ENCODE data around the gene CARD19.

The CARD19 gene

GRCh38 chr9:93058355-93059010 lies 37.5 kb upstream of the CARD19 start, which contains the start of gene SUSD3:
Gene SUSD3 (plus strand): TSS chr9:93058701. CDS start chr9:93058743, 42 bp downstream.
- H3K4me3 ChIP-seq (ENCODE audit: low read length in 2 of 2), result peak within 1 kb of the TSS in 1 of 2 donors; percentile 70
- no peak within 1 kb of the TSS for H3K27ac ChIP-seq (replicated peaks; ENCODE audit: low read length)
- peak; percentile 77 for DNase-seq (ENCODE audit: low spot score)
- H2AFZ ChIP-seq (ENCODE audit: low read length), result no peak within 1 kb of the TSS
- H2BK5ac ChIP-seq (ENCODE audit: low read length), result peak within 1 kb of the TSS; percentile 67
- H3K14ac ChIP-seq (ENCODE audit: low read length), result peak within 1 kb of the TSS; percentile 75
- H2BK12ac ChIP-seq (ENCODE audit: low read length), result no peak within 1 kb of the TSS
- peak within 1 kb of the TSS; percentile 70 for H3K4me2 ChIP-seq (ENCODE audit: insufficient read depth, low read length, poor library complexity, severe bottlenecking)
- H3K4me1 ChIP-seq (ENCODE audit: control insufficient read depth in 2 of 2, insufficient read depth in 1 of 2, low read depth in 1 of 2, low read length in 2 of 2), result peaks cover 0 to 6% of the 10 kb centered on the region in 2 donors
- peaks cover 0 to 77% (median 11%) of the 10 kb centered on the region in 3 experiments for H3K27me3 ChIP-seq (ENCODE audit: control insufficient read depth in 3 of 3, insufficient read depth in 3 of 3, low read depth in 1 of 3, low read length in 3 of 3)
- H4K8ac ChIP-seq (ENCODE audit: low read depth, low read length), result no peak within 1 kb of the TSS
- no peaks in the 10 kb centered on the region for H3K79me1 ChIP-seq (ENCODE audit: low read depth, low read length)
- no peak within 1 kb of the TSS for H3K4ac ChIP-seq (ENCODE audit: low read length)
- no CpG with 5 or more reads among the region's 55 CpGs for WGBS, 2 donors (ENCODE audit: extremely low coverage in 2 of 2, insufficient read length in 2 of 2, insufficient replicate concordance in 1 of 2)
- no peaks in the 10 kb centered on the region for H3K9me3 ChIP-seq (replicated peaks in 1 of 2; ENCODE audit: control insufficient read depth in 2 of 2, insufficient read depth in 1 of 2, low read depth in 1 of 2, low read length in 2 of 2)
- H2BK15ac ChIP-seq (ENCODE audit: low read length), result peak within 1 kb of the TSS; percentile 95
- peak within 1 kb of the TSS; percentile 95 for H2BK120ac ChIP-seq (ENCODE audit: low read depth, low read length)
- H3K18ac ChIP-seq (ENCODE audit: low read length), result peak within 1 kb of the TSS; percentile 95
- H4K91ac ChIP-seq (ENCODE audit: low read depth, low read length, poor library complexity), result no peak within 1 kb of the TSS
- H3K23ac ChIP-seq (ENCODE audit: low read depth, low read length, poor library complexity), result peak within 1 kb of the TSS; percentile 71
- peak within 1 kb of the TSS; percentile 82 for H2AK5ac ChIP-seq (ENCODE audit: low read depth, low read length)
- peak within 1 kb of the TSS; percentile 14 for H3K9ac ChIP-seq (ENCODE audit: low read depth, low read length, poor library complexity)
- no peaks in the 10 kb centered on the region for H3K36me3 ChIP-seq (replicated peaks in 1 of 2; ENCODE audit: control insufficient read depth in 2 of 2, insufficient read depth in 2 of 2, low read length in 2 of 2)

GRCh38 chr9:93059011-93059714 lies 36.9 kb upstream of the CARD19 start:
- Histone ChIP-seq H3K79me1 (ENCODE audit: low read depth, low read length) (no peaks in the 10 kb centered on the region), H3K9ac (ENCODE audit: low read depth, low read length, poor library complexity) (no peak overlapping the region), H3K9me3 (replicated peaks in 1 of 2; ENCODE audit: control insufficient read depth in 2 of 2, insufficient read depth in 1 of 2, low read depth in 1 of 2, low read length in 2 of 2) (no peaks in the 10 kb centered on the region), H3K4me2 (ENCODE audit: insufficient read depth, low read length, poor library complexity, severe bottlenecking) (peak overlapping the region; percentile 70), H3K27ac (replicated peaks; ENCODE audit: low read length) (no peak overlapping the region), H2BK120ac (ENCODE audit: low read depth, low read length) (peak overlapping the region; percentile 20), H4K8ac (ENCODE audit: low read depth, low read length) (no peak overlapping the region), H2BK12ac (ENCODE audit: low read length) (no peak overlapping the region), H3K36me3 (replicated peaks in 1 of 2; ENCODE audit: control insufficient read depth in 2 of 2, insufficient read depth in 2 of 2, low read length in 2 of 2) (no peaks in the 10 kb centered on the region), H3K18ac (ENCODE audit: low read length) (peak overlapping the region; percentile 95), H2BK5ac (ENCODE audit: low read length) (no peak overlapping the region), H3K4me3 (ENCODE audit: low read length in 2 of 2) (peak overlapping the region in 1 of 2 donors; percentile 70), H4K91ac (ENCODE audit: low read depth, low read length, poor library complexity) (no peak overlapping the region), H2AFZ (ENCODE audit: low read length) (no peak overlapping the region), H3K4ac (ENCODE audit: low read length) (no peak overlapping the region), H3K4me1 (ENCODE audit: control insufficient read depth in 2 of 2, insufficient read depth in 1 of 2, low read depth in 1 of 2, low read length in 2 of 2) (peaks cover 0 to 3% of the 10 kb centered on the region in 2 donors), H3K14ac (ENCODE audit: low read length) (peak overlapping the region; percentile 75), H3K23ac (ENCODE audit: low read depth, low read length, poor library complexity) (peak overlapping the region; percentile 13), H3K27me3 (ENCODE audit: control insufficient read depth in 3 of 3, insufficient read depth in 3 of 3, low read depth in 1 of 3, low read length in 3 of 3) (peaks cover 0 to 71% (median 11%) of the 10 kb centered on the region in 3 experiments), H2BK15ac (ENCODE audit: low read length) (no peak overlapping the region), H2AK5ac (ENCODE audit: low read depth, low read length) (peak overlapping the region; percentile 49)
- no CpG with 5 or more reads among the region's 53 CpGs for WGBS, 2 donors (ENCODE audit: extremely low coverage in 2 of 2, insufficient read length in 2 of 2, insufficient replicate concordance in 1 of 2)
- DNase-seq (ENCODE audit: low spot score), result no peak

- peak overlapping the region; percentile 1 for H2AK5ac ChIP-seq (ENCODE audit: low read depth, low read length)
- H2BK120ac ChIP-seq (ENCODE audit: low read depth, low read length), result no peak overlapping the region
- no peak overlapping the region for H2BK12ac ChIP-seq (ENCODE audit: low read length)
- no peak overlapping the region for H2BK5ac ChIP-seq (ENCODE audit: low read length)
- no peak overlapping the region for H4K8ac ChIP-seq (ENCODE audit: low read depth, low read length)
- H3K9ac ChIP-seq (ENCODE audit: low read depth, low read length, poor library complexity), result no peak overlapping the region
- no peak overlapping the region for H3K27ac ChIP-seq (replicated peaks; ENCODE audit: low read length)
- H3K36me3 ChIP-seq (replicated peaks in 1 of 2; ENCODE audit: control insufficient read depth in 2 of 2, insufficient read depth in 2 of 2, low read length in 2 of 2), result no peaks in the 10 kb centered on the region
- no peak overlapping the region for H2AFZ ChIP-seq (ENCODE audit: low read length)
- no peak overlapping the region for H3K4me3 ChIP-seq (ENCODE audit: low read length in 2 of 2)
- no peak overlapping the region for H3K4ac ChIP-seq (ENCODE audit: low read length)
- no peak overlapping the region for H3K14ac ChIP-seq (ENCODE audit: low read length)
- no peak overlapping the region for H4K91ac ChIP-seq (ENCODE audit: low read depth, low read length, poor library complexity)
- H2BK15ac ChIP-seq (ENCODE audit: low read length), result no peak overlapping the region
- H3K27me3 ChIP-seq (ENCODE audit: control insufficient read depth in 3 of 3, insufficient read depth in 3 of 3, low read depth in 1 of 3, low read length in 3 of 3), result peaks cover 0 to 65% (median 11%) of the 10 kb centered on the region in 3 experiments
- H3K9me3 ChIP-seq (replicated peaks in 1 of 2; ENCODE audit: control insufficient read depth in 2 of 2, insufficient read depth in 1 of 2, low read depth in 1 of 2, low read length in 2 of 2), result no peaks in the 10 kb centered on the region
- WGBS, 2 donors (ENCODE audit: extremely low coverage in 2 of 2, insufficient read length in 2 of 2, insufficient replicate concordance in 1 of 2), result no CpG with 5 or more reads among the region's 7 CpGs
- H3K79me1 ChIP-seq (ENCODE audit: low read depth, low read length), result no peaks in the 10 kb centered on the region
- H3K18ac ChIP-seq (ENCODE audit: low read length), result peak overlapping the region; percentile 50
- H3K4me2 ChIP-seq (ENCODE audit: insufficient read depth, low read length, poor library complexity, severe bottlenecking), result no peak overlapping the region
- no peak for DNase-seq (ENCODE audit: low spot score)
- H3K4me1 ChIP-seq (ENCODE audit: control insufficient read depth in 2 of 2, insufficient read depth in 1 of 2, low read depth in 1 of 2, low read length in 2 of 2), result peaks cover 0 to 3% of the 10 kb centered on the region in 2 donors
- H3K23ac ChIP-seq (ENCODE audit: low read depth, low read length, poor library complexity), result no peak overlapping the region
Observed at GRCh38 chr9:93059715-93060578, 36.1 kb upstream of the CARD19 start.
